Hippocampal formation (tissue), 2 donors: ENCODE results near the gene NDUFB6.
"Not testable (repeated sequence)": the region's sequence is repeated elsewhere in the genome, so short reads cannot be mapped to it uniquely, and the experiment has no call there.

Source experiments
- DNase-seq, 2 donors: peaks; one replicate each; lab custom pipeline; 2025; lab: John Stamatoyannopoulos, UW

Gene NDUFB6

GRCh38 chr9:32571969-32572899 is 725 bp downstream of the NDUFB6 start:
- DNase-seq, result peak; percentile 57 to 70

GRCh38 chr9:32570262-32570661 is 2.7 kb downstream of the NDUFB6 start:
- no peak for DNase-seq

GRCh38 chr9:32566770-32567169 is 6.2 kb downstream of the NDUFB6 start:
- no peak for DNase-seq

GRCh38 chr9:32565967-32566366 is 7.0 kb downstream of the NDUFB6 start:
- DNase-seq, result no peak

- no peak for DNase-seq
These were observed 14.5 kb downstream of the NDUFB6 start for GRCh38 chr9:32558408-32558934.

- no peak for DNase-seq
These were observed 18.4 kb downstream of the NDUFB6 start for GRCh38 chr9:32554591-32554990.

- no peak for DNase-seq
These were observed 18.9 kb downstream of the NDUFB6 start for GRCh38 chr9:32554107-32554506.

- DNase-seq, result peak; percentile 85 to 96
These were observed 20.6 kb downstream of the NDUFB6 start, which contains the start of the genes SMIM27 and TOPORS for GRCh38 chr9:32552172-32552872. Gene SMIM27 (plus strand): TSS chr9:32552327. CDS start chr9:32552435, 108 bp downstream. Gene TOPORS (minus strand): TSS chr9:32552586. CDS start chr9:32552436, 150 bp downstream.

GRCh38 chr9:32551276-32552051 is 21.5 kb downstream of the NDUFB6 start:
- DNase-seq, result peak; percentile 61 to 67

- peak; percentile 87 to 88 for DNase-seq
These were observed 22.2 kb downstream of the NDUFB6 start for GRCh38 chr9:32550562-32551275.

GRCh38 chr9:32550150-32550561 is 22.8 kb downstream of the NDUFB6 start:
- DNase-seq, result peak in 1 of 2 donors; percentile 42

GRCh38 chr9:32548213-32548612 is 24.7 kb downstream of the NDUFB6 start:
- not testable (repeated sequence) for DNase-seq

- DNase-seq, result no peak
These were observed 27.1 kb downstream of the NDUFB6 start for GRCh38 chr9:32545884-32546283.

- DNase-seq, result no peak
These were observed 29.9 kb downstream of the NDUFB6 start for GRCh38 chr9:32543047-32543446.

- no peak for DNase-seq
These were observed 39.1 kb downstream of the NDUFB6 start for GRCh38 chr9:32533816-32534215.

GRCh38 chr9:32533336-32533735 is 39.6 kb downstream of the NDUFB6 start:
- no peak for DNase-seq

GRCh38 chr9:32526707-32527048 is 46.3 kb downstream of the NDUFB6 start:
- no peak for DNase-seq

GRCh38 chr9:32526041-32526706 is 46.8 kb downstream of the NDUFB6 start, which contains the start of gene RIGI:
Gene RIGI (minus strand): TSS chr9:32526196. CDS start chr9:32526166, 30 bp downstream.
- peak; percentile 80 to 81 for DNase-seq

GRCh38 chr9:32525709-32526030 is 47.3 kb downstream of the NDUFB6 start:
- no peak for DNase-seq

- DNase-seq, result no peak
These were observed 47.9 kb downstream of the NDUFB6 start for GRCh38 chr9:32524892-32525708.
